Stimulated activated CD4-positive, alpha-beta T cell treated with anti-CD3 and anti-CD28 coated beads, Interleukin-15, amount 100 ng/mL, for 24 hours (primary cell): ENCODE results near the gene ASS1.
A peak's percentile ranks its signal among the peaks of the same experiment; 100 is the strongest.

Source experiments
- DNase-seq: peaks from one replicate; pipeline ENCODE4 v3.0.0-alpha.2; 2020

ASS1 gene

GRCh38 chr9:130501639-130502038 is 56.9 kb downstream of the ASS1 start:
- no peak for DNase-seq

DNA sequence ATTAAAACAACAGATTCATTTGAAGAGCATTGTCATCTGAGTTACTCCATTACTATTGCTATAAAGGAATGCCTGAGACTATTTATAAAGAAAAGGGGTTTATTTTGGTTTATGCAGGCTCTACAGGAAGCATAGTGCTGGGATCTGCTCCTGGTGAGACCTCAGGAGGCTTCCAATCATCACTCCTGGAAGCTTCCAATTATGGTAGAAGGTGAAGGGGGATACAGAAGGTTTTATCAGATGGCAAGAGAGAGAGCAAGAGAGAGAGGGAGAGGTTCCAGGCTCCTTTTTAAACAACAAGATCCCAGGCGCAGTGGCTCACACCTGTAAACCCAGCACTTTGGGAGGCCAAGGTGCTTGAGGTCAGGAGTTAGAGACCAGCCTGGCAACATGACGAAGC is 63.5 kb downstream of the ASS1 start:
- DNase-seq, result no peak

DNA sequence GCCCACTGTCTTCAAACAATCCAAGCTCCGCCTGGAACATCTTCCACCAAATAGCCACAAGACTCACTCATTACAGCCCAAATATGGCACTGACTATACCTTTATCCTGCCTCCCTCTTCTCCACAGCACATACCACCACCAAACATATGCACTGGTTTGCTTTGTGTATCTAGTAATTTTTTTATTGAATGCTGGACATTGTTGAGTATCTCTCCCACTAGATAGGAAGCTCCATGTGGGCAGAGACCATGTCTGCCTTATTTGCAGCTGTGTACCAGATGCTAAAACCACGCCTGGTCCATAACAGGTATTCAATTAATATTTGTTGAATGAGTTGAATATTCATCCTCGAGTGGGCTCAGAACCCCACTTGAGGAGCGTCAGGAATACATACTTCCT is 67.4 kb downstream of the ASS1 start:
- no peak for DNase-seq

DNA sequence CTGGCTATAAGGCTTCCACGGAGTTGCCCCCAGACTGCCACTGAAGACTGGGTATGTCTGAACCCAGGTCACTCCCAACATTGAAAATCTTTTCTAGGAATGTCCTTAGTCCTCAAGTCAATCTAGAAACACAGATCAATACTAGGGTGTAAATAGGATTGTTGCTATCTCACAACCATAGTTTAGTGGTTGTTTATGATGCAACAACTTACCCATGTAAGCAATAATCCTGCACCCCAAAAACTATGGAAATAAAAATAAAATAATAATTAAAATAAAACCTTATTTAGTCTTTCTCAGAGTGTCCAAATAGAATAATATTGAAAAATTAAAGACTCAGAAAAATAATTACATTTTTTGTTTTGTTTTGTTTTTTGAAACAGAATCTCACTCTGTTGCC is 68.3 kb downstream of the ASS1 start:
- no peak for DNase-seq

DNA sequence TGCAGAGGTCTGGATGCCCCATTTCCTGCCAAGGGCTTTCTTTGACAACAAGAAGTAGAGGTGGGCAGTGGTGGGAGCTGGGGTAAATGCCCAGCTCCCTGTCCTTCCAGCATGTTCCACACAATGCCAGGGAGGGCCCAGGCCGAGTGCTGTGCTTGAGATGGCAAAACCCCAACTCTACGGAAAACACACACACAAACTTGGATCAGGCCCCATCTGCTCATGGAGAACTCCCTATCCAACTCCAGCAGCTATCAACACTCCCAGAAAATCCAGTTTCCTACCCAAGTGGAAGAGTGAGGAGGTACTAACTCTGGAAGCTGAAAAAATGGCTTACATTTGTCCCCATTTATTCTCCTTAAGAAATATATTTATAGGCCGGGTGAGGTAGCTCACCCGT is 73.5 kb downstream of the ASS1 start:
- DNase-seq, result no peak

- DNase-seq, result no peak
These were observed 74.4 kb downstream of the ASS1 start for GRCh38 chr9:130518943-130519799.

GRCh38 chr9:130519927-130520326 is 75.2 kb downstream of the ASS1 start:
- DNase-seq, result no peak

DNA sequence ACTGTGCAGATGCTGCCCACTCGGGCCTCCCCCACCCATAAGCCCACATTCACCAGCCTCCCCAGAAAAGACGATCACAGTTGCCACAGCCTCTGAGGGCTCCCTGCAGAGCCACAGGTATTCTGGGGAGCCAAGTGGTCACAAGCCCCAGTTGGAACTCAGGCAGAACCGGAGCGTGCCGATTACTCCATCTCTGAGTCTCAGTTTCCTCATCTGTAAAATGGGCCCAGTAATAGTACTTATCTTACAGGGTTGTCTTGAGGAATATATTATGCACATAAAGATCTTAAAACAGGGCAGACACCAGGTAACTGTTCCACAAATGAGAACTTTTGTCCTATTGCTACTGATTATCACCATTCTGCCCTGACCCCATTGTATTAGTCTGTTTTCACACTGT is 77.0 kb downstream of the ASS1 start:
- no peak for DNase-seq

- peak; percentile 33 for DNase-seq
These were observed 77.6 kb downstream of the ASS1 start for GRCh38 chr9:130522233-130522808.

- DNase-seq, result no peak
These were observed 79.2 kb downstream of the ASS1 start for GRCh38 chr9:130523921-130524320.

- no peak for DNase-seq
These were observed 81.6 kb downstream of the ASS1 start for GRCh38 chr9:130526193-130526853.

- DNase-seq, result no peak
These were observed 82.3 kb downstream of the ASS1 start for GRCh38 chr9:130526854-130527650.

DNA sequence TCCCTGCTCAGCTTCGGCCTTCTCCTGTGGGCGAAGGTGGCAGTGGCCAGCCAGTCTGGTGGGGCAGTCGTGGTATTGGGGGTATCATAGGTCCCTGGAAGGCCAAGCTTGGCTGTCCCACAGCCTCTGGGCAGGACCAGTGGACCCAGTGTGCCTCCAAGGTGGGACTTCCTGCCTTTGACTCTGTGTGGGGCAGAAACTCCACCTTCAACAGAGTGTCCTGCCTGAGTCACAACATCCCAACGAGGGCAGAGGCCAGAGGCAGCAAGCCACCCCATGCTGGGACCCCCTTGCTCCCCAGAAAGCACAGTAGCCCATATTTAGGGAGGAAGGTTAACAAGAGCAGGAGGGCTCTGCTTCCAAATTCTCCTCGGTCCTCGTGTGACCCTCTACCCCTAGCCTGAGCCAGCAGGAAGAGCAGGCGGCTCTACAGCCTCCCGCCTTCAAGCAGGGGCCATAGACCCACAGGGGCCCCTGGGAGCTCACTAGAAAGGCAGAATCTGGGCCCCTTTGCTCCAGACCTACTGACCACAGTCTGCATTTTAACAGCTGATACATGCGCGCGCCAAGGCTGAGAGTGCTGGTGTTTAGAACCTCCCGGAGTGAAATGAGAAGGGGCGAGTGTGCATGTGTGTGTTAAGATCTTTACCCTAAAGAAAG is 83.0 kb downstream of the ASS1 start:
- DNase-seq, result no peak

DNA sequence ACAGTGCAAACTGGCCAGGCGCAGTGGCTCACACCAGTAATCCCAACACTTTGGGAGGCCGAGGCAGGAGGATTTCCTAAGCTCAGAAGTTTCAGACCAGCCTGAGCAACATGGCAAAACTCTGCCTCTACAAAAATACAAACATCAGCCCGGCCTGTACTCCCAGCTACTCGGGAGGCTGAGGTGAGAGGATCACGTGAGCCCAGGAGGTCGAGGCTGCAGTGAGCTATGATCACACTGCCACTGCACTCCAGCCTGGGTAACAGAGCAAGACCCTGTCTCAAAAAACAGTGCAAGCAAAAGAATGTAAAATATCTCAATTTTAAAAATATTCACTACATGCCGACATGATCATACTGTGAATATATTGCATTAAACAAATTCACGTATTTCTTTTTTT is 83.9 kb downstream of the ASS1 start:
- no peak for DNase-seq

DNA sequence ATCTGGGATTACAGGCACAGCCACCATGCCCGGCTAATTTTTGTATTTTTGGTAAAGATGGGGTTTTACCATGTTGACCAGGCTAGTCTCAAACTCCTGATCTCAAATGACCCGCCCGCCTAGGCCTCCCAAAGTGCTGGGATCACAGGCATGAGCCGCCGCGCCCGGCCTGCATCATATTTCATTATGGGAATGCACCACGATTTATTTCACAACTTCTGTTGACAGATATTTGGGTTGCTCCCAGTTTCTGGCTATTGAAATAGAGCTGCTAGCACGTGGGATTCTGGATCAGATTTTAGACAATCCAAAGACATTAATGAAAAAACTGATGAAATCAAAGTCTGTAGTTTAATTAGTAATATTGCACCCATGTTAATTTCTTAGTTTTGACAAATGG is 86.2 kb downstream of the ASS1 start:
- no peak for DNase-seq

DNA sequence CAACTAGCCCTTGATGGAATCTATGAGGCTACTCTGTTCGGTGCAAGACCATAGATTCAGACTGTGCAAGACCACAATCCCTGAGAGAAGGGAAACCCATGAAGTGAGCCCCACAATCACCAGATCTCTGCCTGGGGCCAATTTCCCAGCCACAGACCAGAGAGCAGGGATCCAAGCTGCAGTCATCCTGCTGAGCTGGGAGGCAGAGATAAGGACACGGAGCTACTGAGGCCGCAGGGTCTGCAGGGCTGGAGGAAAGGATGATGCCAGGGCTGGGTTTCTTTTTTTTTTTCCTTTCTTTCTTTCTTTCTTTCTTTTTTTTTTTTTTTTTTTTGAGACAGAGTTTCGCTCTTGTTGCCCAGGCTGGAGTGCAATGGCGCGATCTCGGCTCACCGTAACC is 86.9 kb downstream of the ASS1 start:
- no peak for DNase-seq

GRCh38 chr9:130532426-130533080 is 87.8 kb downstream of the ASS1 start:
- no peak for DNase-seq

GRCh38 chr9:130535818-130536521 is 91.2 kb downstream of the ASS1 start:
- no peak for DNase-seq

- DNase-seq, result no peak
These were observed 91.9 kb downstream of the ASS1 start for GRCh38 chr9:130536701-130537107.

GRCh38 chr9:130537346-130538050 is 92.7 kb downstream of the ASS1 start:
- DNase-seq, result no peak
